Retina (tissue), 1 donor: Measurements from ENCODE around the gene GPX2.

Experiments used
- DNase-seq: peaks from one replicate; pipeline ENCODE4 v3.0.0-alpha.2; 2016

The GPX2 gene

GRCh38 chr14:64958743-64959142 lies 16.2 kb upstream of the GPX2 start:
- no peak for DNase-seq

GRCh38 chr14:64958201-64958600 lies 15.7 kb upstream of the GPX2 start:
- no peak for DNase-seq

GRCh38 chr14:64956697-64957406 lies 14.3 kb upstream of the GPX2 start:
- no peak for DNase-seq

GRCh38 chr14:64955297-64955696 lies 12.8 kb upstream of the GPX2 start:
- no peak for DNase-seq

GRCh38 chr14:64954491-64955240 lies 12.1 kb upstream of the GPX2 start:
- DNase-seq = no peak

- no peak for DNase-seq
These were observed 11.1 kb upstream of the GPX2 start for GRCh38 chr14:64953661-64954060.

GRCh38 chr14:64953310-64953654 lies 10.7 kb upstream of the GPX2 start:
- no peak for DNase-seq

- DNase-seq = no peak
These were observed 10.2 kb upstream of the GPX2 start for GRCh38 chr14:64952598-64953309.

- no peak for DNase-seq
These were observed 9.2 kb upstream of the GPX2 start for GRCh38 chr14:64951724-64952123.

GRCh38 chr14:64951291-64951690 lies 8.7 kb upstream of the GPX2 start:
- no peak for DNase-seq

GRCh38 chr14:64950889-64951288 lies 8.3 kb upstream of the GPX2 start:
- no peak for DNase-seq

- no peak for DNase-seq
These were observed 6.2 kb upstream of the GPX2 start for GRCh38 chr14:64948612-64949210.

GRCh38 chr14:64947710-64948611 lies 5.4 kb upstream of the GPX2 start:
- no peak for DNase-seq

GRCh38 chr14:64946310-64947045 lies 3.9 kb upstream of the GPX2 start:
- no peak for DNase-seq

- no peak for DNase-seq
These were observed 3.1 kb upstream of the GPX2 start for GRCh38 chr14:64945431-64946178.

GRCh38 chr14:64944861-64945260 lies 2.3 kb upstream of the GPX2 start:
- DNase-seq = no peak

- no peak for DNase-seq
These were observed 1.5 kb upstream of the GPX2 start for GRCh38 chr14:64944041-64944440.

- DNase-seq = no peak
These were observed 1.0 kb upstream of the GPX2 start for GRCh38 chr14:64943556-64943955.

- no peak for DNase-seq
These were observed 2.1 kb downstream of the GPX2 start for GRCh38 chr14:64940336-64940910.

- no peak for DNase-seq
These were observed 2.7 kb downstream of the GPX2 start for GRCh38 chr14:64939817-64940190.
